T-helper 1 cell treated with Interleukin-12 subunit alpha and Interleukin-12 subunit beta and Interleukin-4 antibody, amounts not matched to agents 30 μg/mL and 1 μg/mL, for 36 hours (primary cell): Measurements from ENCODE around the gene SLFN11.
A peak's percentile ranks its signal among the peaks of the same experiment; 100 is the strongest.

Experiments
- H3K27ac Mint-ChIP-seq: one replicate; pipeline ENCODE4 v1.8.0; 2021; ENCODE audit warnings: mild to moderate bottlenecking, mixed read lengths
- H3K27me3 Mint-ChIP-seq: one replicate; pipeline ENCODE4 v1.8.0; 2021; ENCODE audit warnings: low read depth, mixed read lengths
- H3K36me3 Mint-ChIP-seq: one replicate; pipeline ENCODE4 v1.8.0; 2021; ENCODE audit warnings: low read depth, mixed read lengths
- H3K4me1 Mint-ChIP-seq: one replicate; pipeline ENCODE4 v1.8.0; 2021; ENCODE audit warnings: low read depth, mixed read lengths
- H3K4me3 Mint-ChIP-seq: one replicate; pipeline ENCODE4 v1.8.0; 2021; ENCODE audit warnings: mild to moderate bottlenecking, moderate library complexity, mixed read lengths
- H3K9me3 Mint-ChIP-seq: one replicate; pipeline ENCODE4 v1.8.0; 2021; ENCODE audit warnings: mixed read lengths

SLFN11 gene

GRCh38 chr17:35373984-35374765 lies 754 bp upstream of the SLFN11 start:
- Mint-ChIP-seq H3K4me1 (peaks cover 47% of the 10 kb centered on the region), H3K4me3 (peak overlapping the region; percentile 95), H3K27me3 (no peaks in the 10 kb centered on the region), H3K9me3 (peaks cover 21% of the 10 kb centered on the region), H3K27ac (peak overlapping the region; percentile 96), H3K36me3 (peaks cover 28% of the 10 kb centered on the region)

GRCh38 chr17:35372846-35373533 lies 431 bp downstream of the SLFN11 start:
- H3K9me3 Mint-ChIP-seq, result peaks cover 21% of the 10 kb centered on the region
- no peaks in the 10 kb centered on the region for H3K27me3 Mint-ChIP-seq
- peaks cover 56% of the 10 kb centered on the region for H3K4me1 Mint-ChIP-seq
- H3K27ac Mint-ChIP-seq, result peak overlapping the region; percentile 96
- peak overlapping the region; percentile 95 for H3K4me3 Mint-ChIP-seq
- peaks cover 36% of the 10 kb centered on the region for H3K36me3 Mint-ChIP-seq

GRCh38 chr17:35371934-35372333 lies 1.5 kb downstream of the SLFN11 start:
- H3K27me3 Mint-ChIP-seq, result no peaks in the 10 kb centered on the region
- peak overlapping the region; percentile 78 for H3K4me3 Mint-ChIP-seq
- H3K36me3 Mint-ChIP-seq, result peaks cover 37% of the 10 kb centered on the region
- peaks cover 58% of the 10 kb centered on the region for H3K4me1 Mint-ChIP-seq
- H3K9me3 Mint-ChIP-seq, result peaks cover 21% of the 10 kb centered on the region
- H3K27ac Mint-ChIP-seq, result peak overlapping the region; percentile 5

GRCh38 chr17:35368081-35368830 lies 5.2 kb downstream of the SLFN11 start:
- peak overlapping the region; percentile 21 for H3K4me3 Mint-ChIP-seq
- H3K36me3 Mint-ChIP-seq, result peaks cover 61% of the 10 kb centered on the region
- H3K9me3 Mint-ChIP-seq, result peaks cover 21% of the 10 kb centered on the region
- no peaks in the 10 kb centered on the region for H3K27me3 Mint-ChIP-seq
- peak overlapping the region; percentile 60 for H3K27ac Mint-ChIP-seq
- H3K4me1 Mint-ChIP-seq, result peaks cover 63% of the 10 kb centered on the region

GRCh38 chr17:35361027-35361426 lies 12.4 kb downstream of the SLFN11 start:
- peak overlapping the region; percentile 31 for H3K27ac Mint-ChIP-seq

GRCh38 chr17:35359398-35359797 lies 14.0 kb downstream of the SLFN11 start:
- Mint-ChIP-seq H3K36me3 (peaks cover 64% of the 10 kb centered on the region), H3K4me3 (no peak overlapping the region), H3K4me1 (peaks cover 40% of the 10 kb centered on the region), H3K27ac (no peak overlapping the region), H3K27me3 (no peaks in the 10 kb centered on the region), H3K9me3 (no peaks in the 10 kb centered on the region)

More at GRCh38 chr17:35361027-35361426, 12.4 kb downstream of the SLFN11 start:
- Mint-ChIP-seq H3K36me3 (peaks cover 64% of the 10 kb centered on the region), H3K9me3 (no peaks in the 10 kb centered on the region), H3K4me3 (no peak overlapping the region), H3K27me3 (no peaks in the 10 kb centered on the region), H3K4me1 (peaks cover 42% of the 10 kb centered on the region)

GRCh38 chr17:35352284-35352683 lies 21.1 kb downstream of the SLFN11 start:
- Mint-ChIP-seq H3K27ac (no peak overlapping the region), H3K4me3 (no peak overlapping the region), H3K27me3 (no peaks in the 10 kb centered on the region), H3K4me1 (peaks cover 19% of the 10 kb centered on the region), H3K9me3 (no peaks in the 10 kb centered on the region), H3K36me3 (peaks cover 55% of the 10 kb centered on the region)

GRCh38 chr17:35350493-35350892 lies 22.9 kb downstream of the SLFN11 start:
- Mint-ChIP-seq H3K4me1 (peaks cover 28% of the 10 kb centered on the region), H3K9me3 (no peaks in the 10 kb centered on the region), H3K36me3 (peaks cover 43% of the 10 kb centered on the region), H3K27me3 (no peaks in the 10 kb centered on the region), H3K4me3 (no peak overlapping the region), H3K27ac (no peak overlapping the region)

- Mint-ChIP-seq H3K36me3 (peaks cover 34% of the 10 kb centered on the region), H3K27ac (peak overlapping the region; percentile 80), H3K27me3 (peaks cover 23% of the 10 kb centered on the region), H3K9me3 (peaks cover 29% of the 10 kb centered on the region), H3K4me3 (peak overlapping the region; percentile 86), H3K4me1 (peaks cover 50% of the 10 kb centered on the region)
These were observed 27.3 kb downstream of the SLFN11 start for GRCh38 chr17:35345926-35346771.

GRCh38 chr17:35345445-35345925 lies 27.9 kb downstream of the SLFN11 start:
- H3K36me3 Mint-ChIP-seq, result peaks cover 36% of the 10 kb centered on the region
- peak overlapping the region; percentile 86 for H3K4me3 Mint-ChIP-seq
- peaks cover 32% of the 10 kb centered on the region for H3K9me3 Mint-ChIP-seq
- peaks cover 54% of the 10 kb centered on the region for H3K4me1 Mint-ChIP-seq
- H3K27ac Mint-ChIP-seq, result peak overlapping the region; percentile 80
- H3K27me3 Mint-ChIP-seq, result peaks cover 23% of the 10 kb centered on the region

GRCh38 chr17:35344262-35344661 lies 29.2 kb downstream of the SLFN11 start:
- Mint-ChIP-seq H3K36me3 (peaks cover 42% of the 10 kb centered on the region), H3K9me3 (peaks cover 41% of the 10 kb centered on the region), H3K27ac (no peak overlapping the region), H3K27me3 (peaks cover 23% of the 10 kb centered on the region), H3K4me3 (no peak overlapping the region), H3K4me1 (peaks cover 57% of the 10 kb centered on the region)

- Mint-ChIP-seq H3K27ac (peak overlapping the region; percentile 43), H3K36me3 (peaks cover 34% of the 10 kb centered on the region), H3K27me3 (peaks cover 23% of the 10 kb centered on the region), H3K4me3 (peak overlapping the region; percentile 61), H3K9me3 (peaks cover 41% of the 10 kb centered on the region), H3K4me1 (peaks cover 49% of the 10 kb centered on the region)
These were observed 31.1 kb downstream of the SLFN11 start for GRCh38 chr17:35342276-35342675.

- Mint-ChIP-seq H3K27me3 (peaks cover 23% of the 10 kb centered on the region), H3K36me3 (peaks cover 36% of the 10 kb centered on the region), H3K4me3 (peak overlapping the region; percentile 61), H3K9me3 (peaks cover 41% of the 10 kb centered on the region), H3K27ac (peak overlapping the region; percentile 43), H3K4me1 (peaks cover 44% of the 10 kb centered on the region)
These were observed 31.9 kb downstream of the SLFN11 start for GRCh38 chr17:35341411-35341992.
